GM12875 (cell line): ENCODE measurements around the gene DOCK1.

Experiments
- H3K4me3 ChIP-seq: one replicate; pipeline ENCODE4 v1.5.1; 2011; ENCODE audit warnings: low read depth, low read length, control low read depth
- TF ChIP-seq, protein P1 (sequence below): IDR thresholded peaks from 2 replicates; pipeline ENCODE4 v1.5.1; 2011; ENCODE audit warnings: low read depth, mild to moderate bottlenecking, control low read depth, inconsistent platforms, low read length, moderate library complexity, borderline replicate concordance; ENCODE audit not compliant: insufficient read depth

The DOCK1 gene

DNA sequence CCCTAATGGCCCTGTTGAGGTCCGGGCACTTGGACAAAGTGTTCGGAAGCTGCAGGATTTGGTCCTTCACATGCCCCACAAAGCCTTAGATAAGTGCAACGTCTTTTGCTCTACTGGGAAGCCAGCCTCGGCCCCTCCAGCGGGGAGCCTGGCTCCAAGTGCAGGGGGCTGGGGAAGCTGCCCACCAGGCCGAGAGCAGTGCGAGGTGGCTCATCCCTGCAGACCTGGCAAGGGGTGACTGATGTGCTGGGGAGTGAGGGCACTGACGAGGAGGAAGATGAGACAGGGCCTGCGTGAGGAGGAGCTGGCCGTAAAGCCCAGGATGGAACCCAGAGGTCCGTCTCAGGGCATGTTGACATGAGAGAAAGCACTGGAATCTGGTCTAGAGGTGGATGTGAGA lies 508.1 kb downstream of the DOCK1 start:
- TF ChIP-seq, protein P1, sequence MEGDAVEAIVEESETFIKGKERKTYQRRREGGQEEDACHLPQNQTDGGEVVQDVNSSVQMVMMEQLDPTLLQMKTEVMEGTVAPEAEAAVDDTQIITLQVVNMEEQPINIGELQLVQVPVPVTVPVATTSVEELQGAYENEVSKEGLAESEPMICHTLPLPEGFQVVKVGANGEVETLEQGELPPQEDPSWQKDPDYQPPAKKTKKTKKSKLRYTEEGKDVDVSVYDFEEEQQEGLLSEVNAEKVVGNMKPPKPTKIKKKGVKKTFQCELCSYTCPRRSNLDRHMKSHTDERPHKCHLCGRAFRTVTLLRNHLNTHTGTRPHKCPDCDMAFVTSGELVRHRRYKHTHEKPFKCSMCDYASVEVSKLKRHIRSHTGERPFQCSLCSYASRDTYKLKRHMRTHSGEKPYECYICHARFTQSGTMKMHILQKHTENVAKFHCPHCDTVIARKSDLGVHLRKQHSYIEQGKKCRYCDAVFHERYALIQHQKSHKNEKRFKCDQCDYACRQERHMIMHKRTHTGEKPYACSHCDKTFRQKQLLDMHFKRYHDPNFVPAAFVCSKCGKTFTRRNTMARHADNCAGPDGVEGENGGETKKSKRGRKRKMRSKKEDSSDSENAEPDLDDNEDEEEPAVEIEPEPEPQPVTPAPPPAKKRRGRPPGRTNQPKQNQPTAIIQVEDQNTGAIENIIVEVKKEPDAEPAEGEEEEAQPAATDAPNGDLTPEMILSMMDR, result no peak
- H3K4me3 ChIP-seq, result no peak overlapping the region

DNA sequence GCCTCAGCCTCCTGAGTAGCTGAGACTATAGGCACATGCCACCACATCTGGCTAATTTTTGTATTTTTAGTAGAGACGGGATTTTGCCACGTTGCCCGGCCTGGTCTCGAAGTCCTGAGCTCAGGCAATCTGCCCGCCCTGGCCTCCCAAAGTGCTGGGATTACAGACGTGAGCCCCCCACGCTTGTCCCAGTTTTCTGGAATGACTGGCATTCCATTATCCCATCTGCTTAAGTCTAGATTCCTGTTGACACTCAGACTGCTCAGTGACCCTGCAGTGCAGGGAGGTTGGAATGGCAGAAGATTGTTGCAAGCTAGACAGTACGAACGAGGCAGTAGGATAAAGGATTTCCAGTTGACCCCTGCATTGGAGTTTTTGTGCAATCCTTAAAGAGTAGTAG lies 508.8 kb downstream of the DOCK1 start:
- H3K4me3 ChIP-seq, result no peak overlapping the region
- TF ChIP-seq, protein P1, result no peak

DNA sequence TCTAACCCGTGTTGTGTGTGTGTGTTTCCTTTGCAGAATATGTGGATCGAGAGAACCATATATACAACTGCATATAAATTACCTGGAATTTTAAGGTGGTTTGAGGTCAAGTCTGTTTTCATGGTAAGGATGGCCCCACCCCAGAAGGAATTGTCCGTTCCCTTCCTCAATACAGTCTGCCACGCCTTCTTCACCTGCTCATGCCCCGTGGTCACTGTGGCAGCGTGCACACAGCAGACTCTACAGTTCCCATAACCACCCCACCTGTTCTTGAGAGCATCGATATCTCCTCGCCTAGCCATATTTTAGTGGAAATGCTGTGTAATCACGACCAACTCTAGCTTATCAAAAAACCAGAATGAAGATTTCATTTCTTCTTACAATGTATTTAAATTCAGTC lies 509.9 kb downstream of the DOCK1 start:
- TF ChIP-seq, protein P1, result no peak
- H3K4me3 ChIP-seq, result no peak overlapping the region

DNA sequence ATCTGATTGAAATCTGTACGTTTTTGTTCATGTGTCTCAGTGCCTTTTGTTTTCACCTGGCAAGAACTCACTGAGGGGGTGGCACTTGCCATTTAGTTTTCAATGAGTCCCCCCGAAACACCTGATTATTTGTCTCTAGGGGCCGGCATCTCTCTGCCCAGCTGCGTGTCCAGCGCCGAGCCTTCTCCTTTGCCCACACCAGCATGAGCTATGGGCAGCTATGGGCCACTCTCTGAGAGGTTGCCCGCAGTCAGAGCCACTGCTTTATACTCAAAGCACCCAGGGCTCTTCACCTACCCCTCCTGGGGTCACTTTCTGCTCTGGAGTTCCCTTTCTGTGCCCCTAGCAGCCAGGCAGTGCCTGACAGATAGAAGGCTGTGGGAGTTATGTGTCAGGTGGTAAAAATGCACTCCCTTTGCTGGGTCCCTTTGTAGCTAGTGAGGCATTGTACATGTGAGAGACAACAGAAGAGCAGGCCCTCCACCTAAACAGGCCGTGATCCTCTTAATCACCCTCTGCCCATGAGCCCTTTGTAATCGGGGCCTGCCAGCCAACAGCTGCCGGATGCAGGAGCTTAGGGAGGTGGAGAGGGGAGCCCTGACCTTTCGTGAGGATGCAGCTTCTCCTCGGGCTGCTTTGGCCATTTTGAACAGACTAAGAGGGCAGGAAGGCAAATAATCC lies 510.8 kb downstream of the DOCK1 start:
- TF ChIP-seq, protein P1, result no peak

DNA sequence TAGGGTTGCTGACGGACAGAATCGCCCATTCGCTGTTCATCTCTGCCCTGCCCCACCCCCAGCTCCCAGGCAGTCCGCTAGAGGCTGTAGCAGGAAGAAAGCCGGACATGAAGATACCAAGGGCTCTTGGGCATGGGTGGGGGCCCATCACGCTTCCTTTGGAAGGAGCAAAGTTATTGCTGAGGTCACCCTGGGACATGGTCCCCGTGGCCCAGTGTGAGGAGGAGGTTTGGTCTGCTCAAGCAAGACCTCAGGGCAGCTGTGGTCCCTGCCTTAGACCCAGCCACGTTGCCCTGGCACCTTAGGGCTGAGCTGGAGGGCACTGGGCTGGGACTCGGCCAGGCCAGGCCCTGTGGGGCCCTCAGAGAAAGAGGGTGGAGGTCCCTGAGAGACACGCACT lies 511.8 kb downstream of the DOCK1 start:
- no peak overlapping the region for H3K4me3 ChIP-seq
- TF ChIP-seq, protein P1, result no peak

More for the DNA sequence above, 510.8 kb downstream of the DOCK1 start:
- no peak overlapping the region for H3K4me3 ChIP-seq

DNA sequence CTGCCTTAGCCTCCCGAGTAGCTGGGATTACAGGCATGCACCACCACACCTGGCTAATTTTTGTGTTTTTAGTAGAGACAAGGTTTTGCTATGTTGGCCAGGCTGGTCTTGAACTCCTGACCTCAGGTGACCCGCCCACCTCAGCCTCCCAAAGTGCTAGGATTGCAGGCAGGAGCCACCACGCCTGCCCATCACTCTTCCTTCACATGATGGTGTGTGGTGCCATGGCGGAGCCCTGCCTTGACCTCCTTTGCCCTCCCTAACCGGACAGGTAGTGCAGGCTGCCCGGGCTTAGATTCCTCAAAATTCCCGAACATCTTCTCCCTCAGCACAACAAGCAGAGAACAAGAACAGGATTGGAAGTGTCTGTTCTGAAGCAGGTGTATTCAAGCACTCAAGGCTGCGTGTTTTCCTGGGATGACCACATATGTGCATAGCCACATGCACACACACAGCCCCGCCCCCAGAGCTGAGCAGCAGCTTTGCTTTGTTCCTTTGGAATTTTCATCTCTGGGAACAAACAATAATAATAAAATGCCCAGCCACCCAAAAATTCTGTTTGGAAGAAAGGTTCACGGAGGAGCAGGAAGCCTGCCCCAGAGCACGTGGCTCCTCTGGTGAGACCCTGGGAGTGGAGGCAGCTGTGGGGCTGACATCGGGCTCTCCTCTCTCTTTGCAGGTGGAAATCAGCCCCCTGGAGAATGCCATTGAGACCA lies 512.6 kb downstream of the DOCK1 start:
- TF ChIP-seq, protein P1, result no peak
- H3K4me3 ChIP-seq, result no peak overlapping the region
